Measurements from ENCODE around the gene COL5A2.

The COL5A2 gene

GRCh38 chr2:188983427-188984064 lies 196.0 kb downstream of the COL5A2 start:
- no peak for DNase-seq

Measured in NCI-H1092 (cell line).